Limb (tissue), 2 donors: Measurements from ENCODE around the gene TPST1.
"Not testable (repeated sequence)": the region's sequence is repeated elsewhere in the genome, so short reads cannot be mapped to it uniquely, and the experiment has no call there.

Experiments used
- DNase-seq, 2 donors: peaks; one replicate each; pipeline ENCODE4 v3.0.0-alpha.2; 2016; ENCODE audit errors: extremely low spot score in 2 of 2

The TPST1 gene

GRCh38 chr7:66188645-66189044 lies 16.5 kb upstream of the TPST1 start:
- DNase-seq: no peak

- DNase-seq: no peak
These were observed 15.2 kb upstream of the TPST1 start for GRCh38 chr7:66189695-66190503.

GRCh38 chr7:66190504-66190857 lies 14.7 kb upstream of the TPST1 start:
- DNase-seq: no peak

GRCh38 chr7:66193146-66193725 lies 11.9 kb upstream of the TPST1 start:
- no peak for DNase-seq

- no peak for DNase-seq
These were observed 6.7 kb upstream of the TPST1 start for GRCh38 chr7:66198469-66198868.

- DNase-seq: no peak
These were observed 6.2 kb upstream of the TPST1 start for GRCh38 chr7:66198956-66199355.

GRCh38 chr7:66202441-66202840 lies 2.7 kb upstream of the TPST1 start:
- DNase-seq: no peak

- no peak for DNase-seq
These were observed 582 bp downstream of the TPST1 start for GRCh38 chr7:66205741-66206090.

- DNase-seq: no peak
These were observed 1.2 kb downstream of the TPST1 start for GRCh38 chr7:66206119-66206933.

GRCh38 chr7:66206934-66207240 lies 1.8 kb downstream of the TPST1 start:
- DNase-seq: no peak

- DNase-seq: no peak
These were observed 2.4 kb downstream of the TPST1 start for GRCh38 chr7:66207540-66207939.

GRCh38 chr7:66211429-66211828 lies 6.3 kb downstream of the TPST1 start:
- no peak for DNase-seq

GRCh38 chr7:66213637-66214036 lies 8.5 kb downstream of the TPST1 start:
- DNase-seq: no peak

- no peak for DNase-seq
These were observed 11.6 kb downstream of the TPST1 start for GRCh38 chr7:66216687-66217086.

- DNase-seq: no peak
These were observed 14.7 kb downstream of the TPST1 start for GRCh38 chr7:66219805-66220204.

GRCh38 chr7:66221442-66221841 lies 16.3 kb downstream of the TPST1 start:
- DNase-seq: no peak

GRCh38 chr7:66227808-66228207 lies 22.7 kb downstream of the TPST1 start:
- no peak for DNase-seq

- DNase-seq: not testable (repeated sequence)
These were observed 26.4 kb downstream of the TPST1 start for GRCh38 chr7:66231326-66232216.

GRCh38 chr7:66233638-66234037 lies 28.5 kb downstream of the TPST1 start:
- no peak for DNase-seq

GRCh38 chr7:66236713-66237303 lies 31.7 kb downstream of the TPST1 start:
- no peak for DNase-seq
